SK-N-MC (cell line): ENCODE results near the gene GBP2.

ENCODE experiments used
- EZH2 ChIP-seq: fragments of 200-600 bp; sonication (generic); IDR thresholded peaks from one replicate; pipeline ENCODE4 v1.6.1; 2017; ENCODE audit warnings: antibody characterized with exemption
- POLR2AphosphoS5 ChIP-seq: IDR thresholded peaks from 2 replicates; pipeline ENCODE4 v1.6.1; 2012; ENCODE audit warnings: mild to moderate bottlenecking, low read depth, low read length, borderline replicate concordance

DNA sequence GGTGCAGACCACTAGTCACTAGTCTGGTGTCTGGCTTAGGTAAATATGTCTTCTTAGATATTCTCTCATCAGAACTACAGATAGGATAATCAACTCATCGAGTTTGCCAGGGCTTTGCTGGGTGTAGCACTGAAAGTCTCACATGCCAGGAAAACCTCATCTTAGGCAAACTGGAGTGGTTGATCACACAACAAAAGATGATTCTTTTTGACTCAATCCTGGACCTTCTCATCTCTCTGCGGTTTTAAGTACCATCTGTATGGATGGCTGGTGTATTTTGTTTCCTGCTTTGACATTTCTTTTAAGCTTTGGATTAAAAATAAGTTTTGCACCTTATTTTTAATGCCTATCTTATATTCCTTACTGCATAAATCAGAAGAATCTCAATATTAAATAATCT, 11.3 kb downstream of the GBP2 start:
- TF ChIP-seq EZH2 (no peak), POLR2AphosphoS5 (no peak)
